Measurements from ENCODE around the gene NUAK1. TPM values are rescaled to one million over a fixed set of nuclear protein-coding genes. Genes with fewer than 3 reads are reported as not detected.

The NUAK1 gene
- total RNA-seq, 1 donor from 2014 or later, result 32.6 TPM

- no peak for DNase-seq (ENCODE audit: low read depth, low spot score)
Measured at GRCh38 chr12:106084014-106084671, 54.6 kb downstream of the NUAK1 start.

- DNase-seq (ENCODE audit: low read depth, low spot score), result no peak
Measured at GRCh38 chr12:106082216-106083175, 56.3 kb downstream of the NUAK1 start.

DNA sequence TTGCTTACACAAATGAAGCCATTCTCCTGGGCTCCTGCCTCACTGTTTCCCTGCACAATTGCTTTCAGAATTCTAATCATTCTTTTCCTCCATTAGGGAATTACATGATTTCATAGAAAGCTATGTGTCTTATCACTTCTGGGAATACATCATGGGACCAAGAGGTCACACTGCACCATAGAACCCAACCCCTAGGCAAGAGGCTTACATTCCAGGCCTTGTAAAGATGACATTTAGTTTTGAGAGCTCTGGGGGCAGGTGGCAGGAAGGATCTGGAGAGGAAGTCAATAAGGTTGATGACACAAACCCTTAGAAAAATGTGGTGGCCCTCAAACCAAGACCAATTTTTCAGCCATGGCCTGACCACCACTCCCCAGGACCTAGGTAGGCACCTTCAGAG lies 57.1 kb downstream of the NUAK1 start:
- DNase-seq (ENCODE audit: low read depth, low spot score), result no peak

- no peak for DNase-seq (ENCODE audit: low read depth, low spot score)
Measured at GRCh38 chr12:106080791-106081170, 58.0 kb downstream of the NUAK1 start.

- DNase-seq (ENCODE audit: low read depth, low spot score), result no peak
Measured at GRCh38 chr12:106080041-106080790, 58.5 kb downstream of the NUAK1 start.

DNA sequence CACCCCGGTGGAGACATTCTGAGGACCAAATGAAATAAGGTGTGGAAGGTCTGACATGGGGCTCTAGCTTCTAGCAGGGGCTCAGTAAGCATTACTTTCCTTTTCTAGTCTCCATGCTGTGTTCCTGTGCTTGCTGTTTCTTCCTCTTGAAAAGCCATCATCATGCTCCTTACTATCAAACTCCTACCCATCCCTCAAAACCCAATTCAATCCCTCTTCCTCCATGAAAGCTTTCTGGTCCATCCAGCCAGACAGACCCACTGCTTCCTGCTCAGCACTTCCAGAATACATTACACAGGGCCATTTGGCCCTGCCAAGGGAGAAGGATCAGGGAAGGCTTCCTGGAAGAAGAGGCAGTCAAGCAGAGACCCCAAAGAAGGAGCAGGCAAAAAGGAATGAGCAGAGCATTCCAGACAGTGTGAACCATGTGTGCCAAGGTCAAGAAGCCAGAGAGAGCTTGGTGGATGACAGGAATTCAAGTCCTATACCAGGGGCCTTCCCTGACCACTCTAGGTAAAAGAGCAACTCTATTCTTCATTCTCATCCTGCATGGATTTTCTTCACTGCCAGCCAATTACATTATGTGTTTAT lies 59.5 kb downstream of the NUAK1 start:
- no peak for DNase-seq (ENCODE audit: low read depth, low spot score)

DNA sequence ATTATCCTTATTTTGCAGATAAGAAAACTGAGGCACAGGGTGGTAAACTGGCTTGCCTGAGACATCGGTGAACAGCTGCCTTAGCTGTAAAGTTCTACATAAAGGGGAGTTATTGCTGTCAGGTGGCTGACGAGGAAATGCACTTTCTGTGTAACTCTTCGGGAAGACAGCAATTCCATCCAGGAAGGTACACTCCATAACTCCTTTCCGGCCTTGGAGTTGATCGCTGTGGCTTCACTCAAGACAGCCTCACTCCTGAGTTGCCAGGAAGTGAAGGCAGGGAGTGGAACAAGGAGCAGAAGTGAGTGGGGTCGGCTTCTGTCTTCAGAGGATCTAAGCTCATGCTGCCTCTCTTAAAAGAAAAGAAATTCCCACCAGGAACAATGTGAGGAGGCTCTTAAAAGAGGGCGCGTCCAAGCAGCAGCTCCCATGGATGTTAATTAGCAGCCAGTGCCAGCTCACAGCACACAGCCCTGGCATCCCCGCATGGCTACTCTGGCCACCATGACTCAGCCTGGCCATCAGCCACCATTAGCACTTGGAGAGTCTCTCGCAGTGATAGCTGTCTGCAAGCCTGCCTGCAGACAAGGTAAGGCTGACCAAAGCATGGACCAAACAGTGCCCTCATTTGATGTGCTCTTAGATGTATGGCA lies 60.3 kb downstream of the NUAK1 start:
- no peak for DNase-seq (ENCODE audit: low read depth, low spot score)

GRCh38 chr12:106074706-106075392 lies 63.9 kb downstream of the NUAK1 start:
- no peak for DNase-seq (ENCODE audit: low read depth, low spot score)

DNA sequence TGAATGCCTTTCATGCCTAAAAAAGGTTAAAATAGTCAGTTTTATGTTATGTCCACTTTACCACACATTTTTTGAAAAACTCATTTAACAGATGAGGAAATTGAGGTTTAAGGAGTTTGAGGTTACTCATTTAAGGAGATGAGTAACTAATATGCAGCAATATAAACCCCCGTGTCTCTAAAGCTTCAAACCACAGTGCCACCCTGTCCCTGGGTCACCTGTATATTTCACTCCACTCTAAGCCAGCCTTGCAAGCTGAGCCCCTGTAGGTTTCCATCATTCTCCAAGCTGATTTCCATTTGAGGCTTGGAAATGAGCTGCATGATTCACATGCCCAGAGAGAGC lies 64.4 kb downstream of the NUAK1 start:
- no peak for DNase-seq (ENCODE audit: low read depth, low spot score)

DNA sequence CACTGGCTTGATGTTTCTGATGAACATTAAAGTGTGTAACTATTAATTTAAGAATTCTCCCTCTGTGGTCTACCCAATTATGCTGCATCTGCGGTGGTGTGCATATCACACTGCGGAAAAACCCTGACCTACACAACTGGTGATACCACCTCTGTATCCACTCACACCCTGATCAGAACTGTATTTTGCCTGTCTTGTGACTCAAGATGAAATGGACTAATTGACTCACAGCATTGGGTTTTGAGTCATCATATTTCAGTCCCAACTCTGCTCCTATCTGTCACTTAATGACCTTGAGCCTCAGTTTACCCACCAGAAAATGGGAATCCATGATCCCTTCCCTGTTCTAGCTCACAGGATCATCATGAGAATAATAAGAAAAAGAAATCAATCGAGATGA lies 65.6 kb downstream of the NUAK1 start:
- DNase-seq (ENCODE audit: low read depth, low spot score), result no peak

- no peak for DNase-seq (ENCODE audit: low read depth, low spot score)
Measured at GRCh38 chr12:106072751-106073150, 66.0 kb downstream of the NUAK1 start.

DNA sequence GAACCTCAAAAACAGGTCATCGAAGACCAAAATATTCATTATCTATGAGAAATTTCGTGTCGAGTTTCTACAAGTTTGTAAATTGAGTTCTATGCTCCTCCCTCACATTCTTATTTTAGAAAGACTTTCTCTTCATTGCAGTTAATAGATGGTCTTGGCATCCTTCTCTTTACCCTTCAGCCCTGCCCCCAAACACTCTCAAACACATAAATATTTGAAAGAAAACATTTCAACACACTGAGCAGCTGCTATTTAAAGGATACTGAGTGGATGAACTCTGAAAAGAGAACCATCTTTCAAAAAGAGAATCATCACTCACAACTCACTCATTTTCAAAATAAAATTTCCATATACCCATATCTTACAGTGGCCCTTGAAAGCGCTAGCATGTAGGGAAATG lies 67.1 kb downstream of the NUAK1 start:
- no peak for DNase-seq (ENCODE audit: low read depth, low spot score)

- no peak for DNase-seq (ENCODE audit: low read depth, low spot score)
Measured at GRCh38 chr12:106070611-106071010, 68.1 kb downstream of the NUAK1 start.

DNA sequence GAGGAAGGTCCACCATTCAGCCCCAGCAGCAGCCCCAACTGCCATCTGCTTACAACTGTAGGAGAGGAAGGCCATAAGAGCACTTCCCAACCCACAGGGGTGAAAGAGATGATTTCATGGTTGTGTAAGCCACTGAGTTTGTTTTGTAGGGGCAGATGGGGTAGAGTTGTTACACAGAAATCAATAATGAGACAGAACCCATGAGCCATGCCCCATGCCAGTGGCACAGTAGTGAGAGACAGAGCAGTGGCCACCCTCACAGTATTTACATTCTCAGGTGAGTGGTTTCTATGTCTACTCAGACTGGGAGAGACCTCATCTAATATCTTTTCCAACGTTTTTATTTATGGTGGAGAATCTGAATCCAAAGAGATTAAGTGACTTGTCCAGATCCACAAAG lies 68.6 kb downstream of the NUAK1 start:
- no peak for DNase-seq (ENCODE audit: low read depth, low spot score)

GRCh38 chr12:106068296-106068695 lies 70.5 kb downstream of the NUAK1 start:
- DNase-seq (ENCODE audit: low read depth, low spot score), result no peak

GRCh38 chr12:106067606-106068205 lies 71.0 kb downstream of the NUAK1 start:
- no peak for DNase-seq (ENCODE audit: low read depth, low spot score)

DNA sequence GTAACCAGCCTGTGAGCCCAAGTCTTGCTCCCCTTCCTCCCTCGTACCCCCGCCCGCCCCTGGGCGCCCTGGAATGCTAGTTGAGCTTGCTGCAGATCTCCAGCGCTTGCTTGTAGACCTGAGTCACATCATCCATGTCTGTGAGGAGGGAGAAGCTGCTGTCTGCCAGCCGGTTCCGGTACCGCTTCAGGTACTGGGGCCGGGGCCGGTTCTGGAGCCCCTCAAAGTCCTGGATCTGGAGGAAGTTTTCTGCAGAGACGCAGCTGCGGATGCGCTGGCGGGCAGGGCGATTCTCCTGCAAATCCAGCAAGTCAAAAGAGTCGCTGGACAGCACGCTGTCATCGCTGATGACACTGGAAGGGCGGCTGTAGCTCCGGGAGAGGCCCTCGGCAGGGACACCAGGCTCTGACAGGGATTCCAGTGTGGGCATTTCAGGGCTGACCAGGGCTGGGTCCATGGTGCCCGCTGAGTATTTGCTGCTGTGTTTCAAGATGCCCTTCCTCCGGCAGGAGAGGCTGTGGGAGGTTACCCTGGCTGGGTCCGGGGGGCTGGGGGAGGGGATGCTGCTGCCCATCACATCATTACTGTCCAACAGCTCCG lies 71.9 kb downstream of the NUAK1 start:
- no peak for DNase-seq (ENCODE audit: low read depth, low spot score)

DNA sequence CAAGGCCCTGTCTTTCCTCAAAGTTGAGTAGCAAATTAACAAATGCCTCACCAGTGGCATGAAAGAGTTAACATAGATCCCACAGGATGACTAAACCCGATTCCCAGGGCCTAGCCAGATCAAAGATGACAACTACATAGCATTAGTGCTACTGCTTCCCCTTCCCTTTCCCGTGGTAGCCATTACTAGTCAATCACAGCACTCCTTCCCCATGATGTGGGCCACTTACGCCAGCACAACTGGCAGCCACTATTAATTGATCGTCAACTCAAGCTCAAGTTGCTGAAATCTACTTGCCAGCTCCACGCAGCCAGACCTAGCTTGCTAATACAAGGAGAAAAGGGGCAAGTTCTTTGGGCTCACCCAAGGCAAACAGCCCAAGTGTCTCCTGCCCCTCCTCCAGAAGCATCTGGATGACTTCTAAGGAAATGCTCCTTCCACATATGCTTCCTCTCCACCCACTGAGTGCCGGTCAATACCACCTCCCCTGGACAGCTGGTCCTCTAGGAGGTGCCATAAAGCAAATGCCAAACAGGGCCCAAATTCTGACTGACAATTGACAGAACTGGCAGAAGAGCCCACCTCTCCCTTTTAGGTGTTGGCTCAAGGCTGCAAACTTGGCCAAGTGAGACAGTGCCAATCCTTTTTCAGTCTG lies 72.6 kb downstream of the NUAK1 start:
- no peak for DNase-seq (ENCODE audit: low read depth, low spot score)

- DNase-seq (ENCODE audit: low read depth, low spot score), result no peak
Measured at GRCh38 chr12:106065506-106065905, 73.2 kb downstream of the NUAK1 start.

DNA sequence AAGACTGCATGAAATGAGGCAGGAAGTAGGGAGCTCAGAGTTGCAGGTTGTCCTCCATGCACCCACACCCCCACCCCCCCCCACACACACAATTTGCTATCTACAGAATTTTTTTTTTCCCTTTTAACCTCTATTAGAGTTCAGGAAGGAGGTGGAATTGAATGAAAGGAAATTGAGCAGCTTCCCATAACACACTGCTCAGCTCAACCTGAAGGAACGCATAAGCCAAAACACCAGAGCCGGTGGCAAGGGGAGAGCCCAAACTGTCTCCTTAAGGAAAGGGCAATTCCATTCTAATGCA lies 74.1 kb downstream of the NUAK1 start:
- DNase-seq (ENCODE audit: low read depth, low spot score), result peak; percentile 55
